NCI-H1436 treated with DMSO at 0.1 percent for 48 hours (cell line): ENCODE data around the gene RAB29.

ENCODE experiments used
- DNase-seq: peaks from one replicate; lab custom pipeline; 2025; lab: John Stamatoyannopoulos, UW

Gene RAB29

DNA sequence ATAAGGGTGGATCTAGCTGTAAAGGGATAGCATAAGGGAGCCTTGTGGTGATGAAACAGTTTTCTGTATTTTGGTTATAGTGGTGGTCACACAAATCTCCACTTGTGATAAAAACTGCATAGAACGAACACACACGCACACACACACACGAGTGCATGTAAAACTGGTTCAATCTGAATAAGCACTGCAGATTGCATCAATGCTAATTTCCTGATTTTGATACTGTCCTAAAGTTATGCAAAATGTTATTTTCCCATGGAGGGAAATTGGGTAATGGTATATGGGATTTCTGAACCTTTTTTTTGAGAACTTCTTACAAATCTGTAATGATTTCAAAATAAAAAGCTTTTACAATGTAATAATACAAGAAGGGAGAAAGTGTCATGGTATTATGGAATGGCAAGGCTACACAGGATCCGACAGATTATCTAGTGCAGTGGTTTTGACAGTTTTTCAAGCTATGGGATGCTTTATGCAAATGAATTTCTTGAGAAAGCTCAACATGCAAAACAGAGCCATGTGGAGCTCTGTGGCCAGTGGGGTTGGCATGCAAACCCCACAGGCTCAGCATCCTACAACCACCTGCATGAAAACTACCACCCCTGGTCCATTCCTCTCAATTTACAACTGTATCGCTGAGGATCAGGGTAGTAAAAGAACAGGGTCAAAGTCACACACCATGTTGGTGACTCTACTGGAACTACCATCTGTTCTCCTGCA, 18.9 kb upstream of the RAB29 start:
- DNase-seq = no peak

DNA sequence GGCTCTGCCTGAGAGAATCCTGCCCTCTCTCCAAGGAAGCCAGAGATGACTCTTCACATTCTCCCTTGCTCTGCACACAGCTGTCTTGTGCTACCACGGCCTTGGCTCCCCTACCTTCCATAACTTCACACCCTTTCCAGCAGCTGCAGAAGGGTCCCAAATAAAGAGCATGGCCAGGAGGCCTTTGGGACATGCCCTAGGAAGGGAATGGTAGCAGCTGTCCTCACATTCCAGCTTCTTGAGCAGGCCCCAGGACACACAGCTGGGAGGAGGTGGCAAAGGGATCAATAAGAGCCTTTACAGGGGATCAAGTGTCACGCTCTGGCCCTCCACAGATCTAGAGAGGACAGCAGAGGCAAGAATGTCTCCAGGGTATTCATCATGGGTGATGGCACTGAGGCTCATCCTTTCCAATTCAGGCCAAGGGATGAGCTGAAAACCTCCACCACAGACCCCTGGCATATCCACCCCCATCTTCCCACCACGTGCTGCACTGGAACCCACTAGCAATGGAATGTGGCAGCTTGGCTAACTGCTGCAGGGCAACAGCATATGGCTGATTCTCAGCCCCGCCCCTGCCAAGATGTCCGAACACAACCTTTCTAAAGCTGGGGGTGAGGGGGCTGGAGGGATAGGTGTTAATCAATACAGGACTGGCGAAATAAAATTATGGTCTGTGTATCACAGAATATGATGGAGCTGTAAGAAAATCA, 17.8 kb upstream of the RAB29 start:
- DNase-seq = no peak

DNA sequence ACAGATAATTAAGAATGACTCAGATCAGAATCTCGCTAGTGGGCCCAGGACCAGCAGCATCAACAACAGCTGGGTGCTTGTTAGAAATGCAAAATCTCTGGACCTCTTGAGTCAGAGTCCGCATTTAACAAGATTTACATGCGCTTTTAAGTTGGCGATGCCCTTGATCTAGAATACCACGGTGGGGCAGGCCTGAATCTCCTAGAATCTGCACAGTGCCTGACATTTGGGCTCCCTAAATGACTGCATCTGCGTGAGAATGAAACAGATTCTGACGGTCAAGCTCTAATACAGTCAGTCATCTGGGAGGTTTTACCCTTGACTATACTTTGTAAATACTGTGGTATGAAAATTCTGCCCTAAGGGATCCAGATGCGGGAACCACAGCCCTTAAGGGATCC, 17.2 kb upstream of the RAB29 start:
- no peak for DNase-seq

DNA sequence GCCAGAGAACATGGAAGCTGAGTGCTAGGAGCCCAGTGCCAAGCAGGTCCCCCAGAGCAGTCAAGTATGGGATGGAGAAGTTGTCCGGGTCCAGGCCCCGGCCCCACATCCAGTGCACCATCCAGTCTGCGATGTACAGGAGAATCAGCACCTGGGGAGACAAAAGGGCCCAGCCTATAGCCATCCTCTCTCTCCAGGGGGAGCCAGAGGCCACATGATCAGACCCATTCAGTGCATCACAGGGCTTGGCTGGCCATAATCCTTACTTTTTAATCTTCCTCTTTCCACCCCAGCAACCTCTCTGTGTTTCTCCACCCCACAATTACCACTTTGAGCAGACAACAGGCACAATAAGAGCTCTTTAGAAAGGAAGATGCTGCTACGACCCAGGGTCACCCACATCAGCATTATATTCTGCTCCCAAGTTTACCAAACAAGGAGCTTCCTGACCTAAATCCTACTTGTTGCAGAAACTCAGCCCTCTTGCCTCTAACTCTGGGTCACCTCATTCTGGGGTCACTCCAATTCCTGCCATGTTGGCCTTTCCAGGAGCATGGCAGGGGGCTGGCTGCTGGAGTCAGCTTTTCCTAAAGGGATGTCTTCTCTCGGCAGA, 16.4 kb upstream of the RAB29 start:
- DNase-seq = no peak

DNA sequence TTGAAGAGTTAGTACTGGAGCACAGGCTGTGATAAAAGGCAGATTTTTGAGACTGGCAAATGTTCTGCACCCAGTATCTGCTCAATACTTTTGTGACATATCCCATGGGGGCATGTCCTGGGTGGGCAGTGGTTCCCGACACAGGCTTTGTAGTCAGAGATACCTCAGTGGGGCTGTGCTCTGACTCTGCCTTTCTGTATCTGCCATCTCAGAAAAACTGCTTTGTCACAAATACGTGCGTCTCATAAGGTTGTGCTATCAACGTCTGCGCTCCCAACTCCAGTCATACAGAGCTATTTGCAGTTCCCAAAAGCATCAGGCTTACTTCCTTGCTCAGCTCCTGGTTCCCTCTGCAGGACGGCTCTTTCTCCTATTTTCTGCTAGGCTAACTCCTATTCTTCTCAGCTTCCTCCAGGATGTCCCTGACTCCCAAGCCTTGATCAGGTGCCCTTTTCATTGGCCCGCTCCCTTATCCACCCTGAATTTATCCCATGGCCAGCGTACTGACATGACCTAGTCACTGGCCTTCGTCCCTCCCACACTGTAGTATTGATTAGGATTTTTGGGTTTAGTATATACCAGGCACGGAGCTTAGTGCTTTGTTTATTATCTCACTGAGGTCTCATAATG, 12.1 kb upstream of the RAB29 start:
- DNase-seq = no peak

DNA sequence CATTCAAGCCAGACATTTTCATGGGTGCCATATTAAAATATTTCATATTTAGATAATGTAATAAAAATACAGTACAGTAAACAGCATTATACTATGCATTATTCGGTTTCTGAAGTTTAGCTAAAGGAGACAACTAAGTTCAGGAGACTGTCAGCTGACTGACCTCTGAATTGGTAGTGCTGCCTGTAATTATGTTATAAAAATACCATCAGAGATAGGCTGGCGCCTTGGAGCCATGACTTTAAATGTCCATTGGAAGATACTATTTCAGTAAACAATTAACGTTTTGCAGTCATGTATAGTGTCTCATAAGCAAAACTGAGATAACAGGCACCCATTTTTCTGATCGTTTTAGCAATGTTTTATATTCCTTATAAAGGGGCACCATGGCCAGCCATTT, 11.3 kb upstream of the RAB29 start:
- DNase-seq = no peak

DNA sequence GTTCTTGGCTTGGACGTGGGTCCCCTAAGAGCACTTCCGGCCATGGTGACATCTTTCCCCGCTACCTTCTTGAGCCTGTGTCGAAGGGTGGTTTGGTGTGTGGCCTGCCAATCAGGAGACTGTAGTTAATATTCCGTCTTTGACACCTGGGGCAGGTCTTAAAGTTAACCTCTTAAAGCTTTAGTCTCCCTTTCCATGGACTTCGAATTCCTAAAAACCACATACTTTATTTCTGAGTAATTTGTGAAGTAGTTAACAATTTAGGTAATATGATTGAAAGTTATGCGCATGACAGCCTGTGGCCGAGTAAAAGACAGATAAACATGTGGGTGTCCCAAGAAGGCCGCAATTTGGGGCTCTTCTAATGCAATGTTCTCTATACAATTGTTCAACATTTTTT, 10.2 kb upstream of the RAB29 start:
- no peak for DNase-seq

DNA sequence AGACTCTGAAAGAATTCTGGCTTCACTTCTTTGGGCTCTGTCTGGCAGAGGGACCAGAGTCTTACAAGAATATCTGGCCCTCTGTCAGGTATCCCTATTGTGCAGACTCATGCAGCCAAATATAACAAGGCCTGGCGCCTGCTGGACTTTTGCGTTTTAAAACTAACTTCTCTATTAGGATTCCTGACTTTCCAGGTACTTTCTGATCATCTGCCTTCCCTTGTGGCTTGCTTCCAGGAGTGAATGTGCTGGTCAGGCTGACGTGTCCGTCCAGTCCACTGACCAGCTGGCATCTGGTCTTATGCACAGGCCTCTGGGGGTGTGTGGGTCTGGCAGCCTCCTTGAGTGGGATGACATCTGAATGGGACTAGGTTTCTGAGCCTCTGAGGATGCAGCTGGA, 8.6 kb upstream of the RAB29 start:
- DNase-seq = no peak

DNA sequence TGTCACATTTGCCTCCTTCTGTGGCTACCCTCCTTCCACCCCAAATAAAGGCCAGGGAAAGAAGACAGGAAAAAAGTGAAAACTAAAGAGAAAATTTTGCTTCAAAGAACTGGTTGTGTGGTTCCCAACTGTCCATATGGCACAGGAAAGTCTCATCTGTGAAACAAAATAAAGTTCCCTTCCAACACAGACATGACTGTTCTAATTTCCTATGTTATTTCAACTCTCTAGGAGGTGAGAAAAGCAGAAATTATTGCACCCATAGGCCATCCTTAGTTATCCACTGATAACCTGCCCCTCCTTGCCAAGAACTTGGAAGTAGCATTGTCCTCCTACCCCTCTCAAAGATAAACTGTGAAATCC, 8.1 kb upstream of the RAB29 start:
- no peak for DNase-seq

DNA sequence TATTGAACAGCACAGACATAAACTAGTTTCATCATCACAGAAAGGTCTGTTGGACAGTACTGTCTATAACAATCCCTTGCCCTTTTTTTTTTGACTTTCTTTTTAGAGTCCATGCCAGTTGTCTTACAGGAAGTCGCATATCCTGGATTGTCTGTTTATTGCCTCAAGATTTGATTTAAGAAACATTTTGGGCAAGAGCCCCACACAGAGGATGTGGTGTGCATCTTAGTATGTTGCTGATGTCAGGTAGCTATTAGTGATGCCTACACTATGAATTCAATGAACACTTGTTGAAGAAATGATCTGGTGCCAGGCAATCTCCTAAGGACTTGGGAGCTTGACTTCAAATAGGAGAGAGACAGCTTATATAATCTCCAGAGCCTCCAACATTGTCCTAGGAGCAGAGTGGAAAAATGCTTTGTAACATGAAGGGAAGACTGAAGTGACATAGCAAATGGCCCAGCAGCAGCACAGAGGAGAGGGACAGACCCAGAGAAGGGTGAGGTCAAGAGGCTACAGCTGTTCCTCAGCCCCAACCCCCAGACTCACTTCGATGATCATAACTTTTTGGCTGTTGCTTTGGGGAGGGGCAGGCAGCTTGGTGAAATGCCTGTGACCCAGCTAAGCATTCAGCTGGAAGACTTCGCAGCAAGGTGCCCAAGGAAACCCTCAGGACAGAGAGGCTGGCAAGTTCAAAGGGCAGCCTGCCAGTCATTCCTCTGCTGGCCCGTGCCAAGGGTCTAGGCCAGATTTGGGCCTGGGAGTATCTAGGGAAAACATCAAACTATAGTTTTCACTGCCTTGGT, 7.5 kb upstream of the RAB29 start:
- no peak for DNase-seq

DNA sequence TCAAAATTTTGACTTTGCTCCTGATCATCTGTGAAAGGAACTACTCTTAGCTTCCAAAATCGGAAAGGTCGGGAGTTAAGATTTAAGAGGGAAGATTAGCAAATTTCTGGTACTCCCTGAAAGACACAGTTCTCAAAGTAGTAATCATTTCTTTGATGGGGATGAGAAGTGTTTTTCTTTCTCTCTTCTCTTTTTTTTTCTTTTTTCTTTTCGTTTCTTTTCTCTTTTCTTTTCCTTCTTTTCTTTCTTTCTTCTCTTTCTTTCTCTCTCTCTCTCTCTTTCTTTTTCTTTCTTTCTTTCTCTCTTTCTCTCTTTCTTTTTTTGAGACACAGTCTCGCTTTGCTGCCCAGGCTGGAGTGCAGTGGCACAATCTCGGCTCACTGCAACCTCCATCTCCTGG, 5.1 kb upstream of the RAB29 start:
- no peak for DNase-seq

DNA sequence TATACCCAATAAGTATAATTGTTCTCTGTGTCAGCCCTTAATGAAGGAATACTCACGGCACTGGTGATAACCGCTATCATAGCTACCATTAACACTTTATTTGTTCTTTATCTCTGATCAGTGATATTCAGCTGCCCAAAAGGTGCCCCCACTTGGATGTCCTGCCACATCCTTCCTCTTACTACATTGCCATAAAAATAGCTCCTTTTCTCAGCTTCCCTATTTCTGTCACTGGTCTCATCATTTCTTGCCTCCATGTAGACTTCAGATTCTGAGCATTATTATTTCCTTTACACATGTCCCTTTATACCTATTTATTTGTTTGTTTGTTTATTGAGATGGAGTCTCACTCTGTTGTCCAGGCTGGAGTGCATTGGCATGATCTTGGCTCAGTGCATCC, 2.7 kb upstream of the RAB29 start:
- no peak for DNase-seq

DNA sequence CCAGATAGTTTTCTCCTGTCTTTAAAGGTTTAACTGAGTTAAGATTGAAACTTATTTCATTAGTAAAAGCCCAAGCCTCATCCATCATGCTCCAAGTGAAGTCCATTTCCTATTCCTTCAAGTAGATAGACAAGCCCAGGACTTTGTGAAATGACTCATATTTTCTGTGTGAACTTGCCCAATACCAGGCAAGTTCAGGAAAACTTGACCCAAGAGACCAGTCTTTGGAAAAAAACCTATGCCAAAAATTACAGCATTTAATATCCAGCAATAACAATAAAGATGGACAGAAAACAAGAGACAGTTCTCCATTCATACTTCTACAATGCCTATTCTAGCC, 405 bp upstream of the RAB29 start:
- no peak for DNase-seq

DNA sequence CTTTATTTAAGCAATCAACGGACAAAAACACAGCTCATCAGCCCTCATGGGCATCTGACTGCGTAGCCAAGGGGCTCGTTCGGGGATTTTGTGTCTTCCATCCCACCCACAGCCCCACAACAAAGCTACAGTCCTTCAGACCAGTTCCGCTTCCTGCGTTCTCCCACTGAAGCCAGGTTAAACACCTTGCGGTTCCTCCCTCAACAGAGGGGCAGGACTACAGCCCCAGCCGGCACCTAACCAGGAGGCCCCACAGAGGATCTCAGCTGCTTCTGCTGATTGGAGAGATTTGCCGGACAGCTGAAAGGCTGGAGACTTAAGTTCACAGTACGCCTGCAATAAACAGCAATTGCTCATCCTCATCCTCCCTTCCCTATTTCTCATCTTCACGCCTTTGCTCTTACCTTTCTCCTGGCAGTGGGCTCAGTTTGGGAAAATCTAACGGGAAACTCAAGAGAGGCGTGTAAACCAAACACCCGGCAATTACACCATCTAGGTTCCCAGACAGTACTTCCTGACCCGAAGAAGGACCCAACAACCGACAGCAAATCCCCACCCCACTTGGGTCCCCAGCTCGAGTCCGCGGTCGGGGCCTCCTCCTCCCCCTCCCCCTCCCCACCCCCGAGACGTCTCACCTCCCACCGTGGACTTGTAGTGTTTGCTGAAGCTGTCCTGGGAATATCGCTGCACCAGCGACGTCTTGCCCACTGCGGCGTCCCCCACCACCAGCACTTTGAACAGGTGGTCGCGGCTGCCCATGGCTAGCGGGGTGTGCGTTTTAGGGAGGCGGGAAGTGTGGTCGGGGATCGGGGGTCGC, 876 bp downstream of the RAB29 start:
- DNase-seq = no peak

DNA sequence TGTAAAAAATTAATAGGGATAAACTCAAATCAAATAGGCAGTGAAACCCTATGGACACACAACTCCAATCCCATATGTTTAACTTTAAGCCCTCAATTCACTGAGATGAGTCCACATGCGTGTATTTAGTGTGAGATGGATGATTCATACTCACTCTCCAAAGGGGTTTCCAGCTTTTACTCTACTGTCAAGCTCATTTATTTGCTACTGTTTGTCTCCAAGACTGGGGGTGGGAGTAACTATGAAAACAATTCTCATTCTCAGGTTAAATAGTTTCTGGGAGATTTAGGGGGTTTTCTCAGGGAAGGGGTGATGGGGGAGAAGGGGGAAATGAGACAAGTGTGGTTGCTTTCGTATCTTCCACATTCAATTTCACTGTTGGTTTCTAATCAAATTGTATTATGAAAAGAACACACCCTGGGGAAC, 2.7 kb downstream of the RAB29 start:
- no peak for DNase-seq

DNA sequence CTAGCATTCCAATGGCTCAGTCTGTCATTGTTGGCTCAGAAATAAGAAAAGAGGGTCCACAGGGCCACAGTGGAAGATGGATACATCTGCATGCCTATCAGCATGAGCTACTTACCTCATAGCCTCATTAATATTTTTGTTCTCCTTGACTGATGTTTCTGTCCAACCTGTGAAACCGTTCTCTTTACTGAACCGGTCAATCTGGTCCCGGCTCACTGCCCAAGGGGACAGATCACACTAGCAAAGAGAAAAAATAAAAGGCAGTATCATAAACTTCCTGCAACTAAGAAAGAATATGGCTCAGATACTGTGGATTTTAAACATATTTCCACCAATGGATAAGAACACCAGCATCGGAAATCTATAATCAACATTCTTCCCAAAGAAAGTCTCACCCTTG, 4.7 kb downstream of the RAB29 start:
- no peak for DNase-seq

DNA sequence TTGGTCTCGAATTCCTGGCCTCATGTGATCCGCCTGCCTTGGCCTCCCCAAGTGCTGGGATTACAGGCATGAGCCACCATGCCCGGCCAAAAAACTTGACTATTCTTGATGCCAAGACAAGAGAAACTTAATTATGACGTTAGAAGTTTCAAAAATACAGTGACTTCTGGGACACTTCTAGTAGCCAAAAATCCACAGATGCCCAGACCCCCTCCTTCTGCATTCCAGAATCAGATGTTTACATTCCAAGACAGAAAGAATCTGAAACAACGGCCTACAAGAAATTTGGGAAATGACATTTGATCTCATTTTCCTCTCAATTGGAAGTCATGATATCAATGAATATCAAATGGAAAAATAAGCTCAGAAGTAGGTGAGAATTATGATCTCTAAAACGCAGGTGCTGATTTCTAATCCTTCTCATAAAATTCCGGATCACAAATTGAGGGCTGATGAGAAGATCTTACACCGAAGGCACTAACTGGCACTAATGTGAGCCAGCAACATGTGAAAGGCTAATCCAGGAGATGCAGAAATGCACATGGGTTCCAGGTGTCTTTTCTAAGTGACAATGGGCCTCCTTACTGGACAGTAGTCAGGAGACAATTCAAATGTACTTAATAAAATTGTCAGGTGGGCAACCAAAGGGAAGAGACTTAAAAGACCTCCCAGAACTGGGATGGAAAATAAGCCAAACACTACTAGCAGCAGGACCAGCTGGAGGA, 5.5 kb downstream of the RAB29 start:
- DNase-seq = no peak

DNA sequence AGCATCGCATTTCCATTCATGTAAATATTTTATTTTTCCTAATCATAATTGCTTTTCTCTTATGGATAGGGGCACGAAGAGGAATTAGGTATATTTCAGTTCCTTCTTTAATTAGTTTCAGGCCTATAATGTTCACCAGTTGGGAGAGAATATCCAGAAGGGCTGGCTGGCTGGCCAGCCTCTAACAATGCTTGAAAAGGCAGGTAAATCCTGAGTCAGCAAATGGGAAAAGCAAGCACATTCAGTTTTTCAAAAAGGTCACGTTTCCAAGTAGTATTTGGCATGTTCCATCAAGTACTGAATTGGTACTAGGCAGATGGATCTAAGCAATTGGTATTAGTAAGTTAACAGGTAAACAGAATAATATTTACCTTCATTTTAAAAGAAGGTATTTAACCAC, 8.0 kb downstream of the RAB29 start:
- no peak for DNase-seq

DNA sequence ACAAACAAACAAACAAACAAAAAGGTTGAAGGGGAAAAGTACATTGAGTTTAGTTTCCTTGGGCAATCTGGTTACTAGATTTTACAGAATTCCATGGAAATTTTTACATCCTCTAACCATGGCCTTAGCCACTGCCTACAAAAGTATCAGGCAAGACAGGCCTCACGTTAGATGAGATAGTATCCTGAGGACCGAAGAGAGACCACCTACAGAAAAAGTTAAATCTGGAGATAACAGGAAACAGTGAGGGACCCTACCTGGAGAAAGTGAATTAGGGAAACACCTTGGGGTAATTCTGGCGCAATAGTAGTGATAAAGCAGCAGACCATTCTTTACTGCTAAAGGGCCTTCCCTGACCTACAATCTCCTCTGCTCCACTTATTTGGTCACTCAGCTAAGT, 8.7 kb downstream of the RAB29 start:
- DNase-seq = no peak

DNA sequence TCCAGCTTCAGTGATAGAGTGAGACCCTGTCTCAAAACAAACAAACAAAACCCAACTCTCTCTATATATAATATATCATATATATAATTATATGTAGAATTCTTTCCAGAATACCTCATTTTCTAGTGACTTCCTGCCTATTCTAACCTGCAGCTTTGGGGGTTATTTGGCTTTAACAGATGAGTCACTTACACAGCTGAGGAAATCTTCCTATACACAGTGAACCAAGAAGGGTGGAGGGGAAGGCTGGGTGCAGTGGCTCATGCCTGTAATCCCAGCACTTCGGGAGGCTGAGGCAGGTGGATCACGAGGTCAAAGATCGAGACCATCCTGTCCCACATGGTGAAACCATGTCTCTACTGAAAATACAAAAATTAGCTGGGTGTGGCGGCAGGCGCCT, 9.2 kb downstream of the RAB29 start:
- no peak for DNase-seq

DNA sequence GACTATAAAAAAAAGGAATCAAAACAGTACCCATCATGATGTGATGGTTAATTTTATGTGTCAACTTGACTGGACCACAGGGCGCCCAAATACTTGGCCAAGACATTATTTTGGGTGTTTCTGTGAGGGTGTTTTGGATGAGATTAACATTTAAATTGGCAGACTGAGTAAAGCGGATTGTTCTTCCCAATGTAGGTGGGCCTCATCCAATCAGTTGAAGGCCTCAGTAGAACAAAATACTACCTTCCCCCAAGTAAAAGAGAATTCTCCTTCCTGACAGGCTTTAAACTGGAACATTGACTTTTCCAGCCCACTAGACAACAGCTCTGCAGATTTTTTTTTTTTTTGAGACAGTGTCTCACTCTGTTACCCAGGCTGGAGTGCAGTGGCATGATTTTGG, 10.7 kb downstream of the RAB29 start:
- no peak for DNase-seq
